Prostate gland (tissue), 1 donor: ENCODE data around the gene OPTC.

Experiments
- POLR2A ChIP-seq: fragments of 450-650 bp; IDR thresholded peaks from one replicate; pipeline ENCODE4 v1.6.1; 2016; ENCODE audit warnings: antibody characterized with exemption, mild to moderate bottlenecking
- POLR2AphosphoS5 ChIP-seq: sonication (generic); formaldehyde crosslinking; IDR thresholded peaks from one replicate; pipeline ENCODE4 v1.6.1; 2017; ENCODE audit warnings: antibody characterized with exemption

- TF ChIP-seq POLR2A (no peak), POLR2AphosphoS5 (no peak)
Observed at GRCh38 chr1:203544485-203544884, 50.5 kb downstream of the OPTC start.
